Stimulated activated CD8-positive, alpha-beta memory T cell treated with anti-CD3 and anti-CD28 coated beads, Interleukin-12 subunit alpha, Interleukin-12 subunit beta, amount 100 ng/mL, for 4 hours (primary cell): ENCODE measurements around the gene GFPT2.

Experiments
- DNase-seq: peaks from one replicate; pipeline ENCODE4 v3.0.0-alpha.2; 2020; ENCODE audit warnings: low read depth

Gene GFPT2

DNA sequence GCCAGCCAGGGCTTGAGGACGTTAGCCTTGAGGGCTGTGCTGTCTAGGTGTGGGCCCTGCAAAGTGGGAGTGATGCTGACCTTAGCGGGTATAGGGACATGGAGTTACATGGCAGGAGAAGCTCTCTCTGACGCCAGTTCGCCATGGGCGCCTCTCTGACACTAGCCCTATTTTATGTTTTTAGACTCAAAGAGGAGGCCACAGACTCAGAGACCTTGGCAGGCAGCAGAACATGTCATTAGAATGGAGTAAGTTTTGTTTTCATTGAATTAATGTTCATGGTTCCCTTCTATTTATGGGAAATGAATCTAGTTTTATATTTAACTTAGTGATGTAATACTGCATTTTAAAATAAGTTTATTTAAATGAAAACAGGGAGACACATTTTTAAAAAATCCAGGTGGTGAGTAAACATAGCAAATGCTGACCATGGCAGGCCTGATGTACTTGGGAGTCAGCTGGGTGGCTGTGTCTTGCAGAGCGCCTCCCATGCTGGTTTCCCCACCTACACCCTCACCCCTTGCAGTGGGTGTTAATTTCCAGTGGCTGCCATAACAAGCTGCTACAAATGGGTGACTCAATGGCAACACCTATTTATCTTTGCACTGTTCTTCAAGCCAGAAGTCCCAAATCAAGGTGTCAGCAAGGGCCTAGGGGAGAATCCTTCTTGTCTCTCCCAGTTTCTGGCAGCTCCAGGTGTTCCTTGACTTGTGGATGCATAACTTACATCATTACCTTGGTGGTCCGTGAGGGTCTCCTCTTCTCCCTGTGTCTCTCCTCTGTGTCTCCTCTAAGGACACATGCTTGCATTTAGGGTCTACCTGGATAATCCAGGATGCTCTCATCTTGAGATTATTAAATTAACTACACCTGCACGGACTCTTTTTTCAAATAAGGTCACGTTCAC lies 25.6 kb upstream of the GFPT2 start:
- DNase-seq, result no peak

- DNase-seq, result no peak
Observed at GRCh38 chr5:180377556-180378197, 24.5 kb upstream of the GFPT2 start.

DNA sequence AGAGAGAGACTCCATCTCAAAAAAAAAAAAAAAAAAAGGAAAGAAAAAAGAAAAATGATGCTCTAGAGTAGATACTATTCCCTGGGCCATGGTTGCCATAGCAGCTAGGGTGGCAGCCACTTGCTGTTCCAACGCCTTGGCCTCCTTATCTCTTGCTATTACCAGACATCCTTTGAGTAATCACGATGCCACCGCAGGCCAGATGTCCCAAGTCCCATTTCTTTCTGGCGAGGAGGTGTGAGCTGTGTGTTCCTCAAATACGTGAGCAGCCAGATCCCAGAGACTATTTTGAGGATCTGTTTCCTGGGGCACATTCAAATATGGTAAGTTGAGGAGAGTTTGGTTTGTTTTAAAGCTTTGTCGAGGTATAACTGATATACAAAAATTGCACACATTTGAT lies 23.4 kb upstream of the GFPT2 start:
- no peak for DNase-seq

DNA sequence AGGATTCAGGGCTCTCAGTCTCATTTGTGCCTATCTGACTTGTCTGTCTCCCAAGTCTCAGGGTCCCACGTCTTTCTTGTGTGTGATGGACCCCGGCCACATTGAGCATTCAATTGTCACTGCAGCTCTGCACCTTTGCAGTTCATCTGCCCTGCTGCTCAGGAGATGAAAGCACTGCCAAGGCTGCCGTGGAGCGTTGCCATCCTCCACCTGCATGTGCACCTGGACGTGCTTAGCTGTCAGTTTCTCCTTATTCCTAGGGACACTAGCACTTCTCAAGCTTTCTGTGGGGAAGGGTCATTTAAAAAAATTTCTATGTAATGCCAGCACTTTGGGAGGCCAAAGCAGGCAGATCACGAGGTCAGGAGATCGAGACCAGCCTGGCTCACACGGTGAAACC lies 22.8 kb upstream of the GFPT2 start:
- DNase-seq, result no peak

DNA sequence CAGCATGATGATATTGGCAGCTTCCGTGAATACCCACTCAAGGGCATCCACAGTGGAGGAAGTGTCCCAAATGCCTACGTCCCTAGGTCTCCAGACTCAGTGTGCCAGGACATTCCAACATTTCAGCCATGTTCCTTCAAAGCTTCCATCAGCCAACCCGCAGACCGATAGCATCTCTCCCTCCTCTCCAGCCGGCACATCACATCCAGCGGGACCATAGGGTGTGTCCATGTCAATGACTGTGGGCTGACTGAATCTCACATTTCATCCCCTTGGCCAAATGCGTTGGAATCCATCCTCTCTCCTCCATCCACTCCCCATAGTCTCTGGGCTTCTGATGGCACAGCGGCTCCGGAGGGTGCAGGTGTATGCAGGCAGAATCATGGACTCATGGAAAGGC lies 22.2 kb upstream of the GFPT2 start:
- DNase-seq, result no peak

GRCh38 chr5:180373870-180374269 lies 20.7 kb upstream of the GFPT2 start:
- no peak for DNase-seq

- no peak for DNase-seq
Observed at GRCh38 chr5:180373454-180373853, 20.3 kb upstream of the GFPT2 start.

GRCh38 chr5:180371949-180372348 lies 18.8 kb upstream of the GFPT2 start:
- DNase-seq, result no peak

- DNase-seq, result no peak
Observed at GRCh38 chr5:180370861-180371641, 17.9 kb upstream of the GFPT2 start.

DNA sequence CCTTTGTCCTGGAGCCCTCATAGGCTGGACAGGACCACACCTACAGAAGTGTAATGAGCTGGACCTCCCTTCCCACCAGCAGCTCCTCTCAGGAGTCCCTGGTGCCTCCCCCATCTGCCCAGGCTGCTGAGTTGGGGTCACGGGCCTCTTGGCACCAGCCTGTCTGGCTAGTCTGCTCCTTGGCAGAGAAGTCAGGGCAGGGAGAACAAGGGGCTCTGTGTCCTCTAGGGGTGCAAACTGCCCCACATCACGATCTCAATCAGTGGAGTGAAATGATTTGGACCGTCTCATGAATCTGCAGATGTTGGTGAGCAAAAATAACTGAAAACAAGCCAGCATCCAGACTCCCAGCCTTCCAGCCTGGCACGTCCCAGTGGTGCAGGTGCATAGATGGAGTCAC lies 14.9 kb upstream of the GFPT2 start:
- DNase-seq, result no peak

- no peak for DNase-seq
Observed at GRCh38 chr5:180367300-180367699, 14.2 kb upstream of the GFPT2 start.

GRCh38 chr5:180366326-180366725 lies 13.2 kb upstream of the GFPT2 start:
- no peak for DNase-seq

DNA sequence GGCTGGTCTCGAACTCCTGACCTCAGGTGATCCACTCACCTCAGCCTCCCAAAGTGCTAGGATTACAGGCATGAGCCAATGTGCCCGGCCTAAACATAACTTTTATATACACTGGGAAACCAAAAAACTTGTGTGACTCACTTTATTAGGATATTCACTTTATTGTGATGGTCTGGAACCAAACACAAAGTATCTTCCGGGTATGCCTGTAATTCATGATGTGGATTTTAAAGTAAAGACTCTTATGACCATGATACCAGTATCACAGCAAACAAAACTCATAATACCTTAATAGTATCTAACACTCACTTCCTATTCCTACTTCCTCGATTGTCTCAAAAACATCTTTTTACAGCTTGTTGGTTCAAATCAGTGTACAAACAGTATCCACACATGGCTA lies 12.7 kb upstream of the GFPT2 start:
- no peak for DNase-seq

DNA sequence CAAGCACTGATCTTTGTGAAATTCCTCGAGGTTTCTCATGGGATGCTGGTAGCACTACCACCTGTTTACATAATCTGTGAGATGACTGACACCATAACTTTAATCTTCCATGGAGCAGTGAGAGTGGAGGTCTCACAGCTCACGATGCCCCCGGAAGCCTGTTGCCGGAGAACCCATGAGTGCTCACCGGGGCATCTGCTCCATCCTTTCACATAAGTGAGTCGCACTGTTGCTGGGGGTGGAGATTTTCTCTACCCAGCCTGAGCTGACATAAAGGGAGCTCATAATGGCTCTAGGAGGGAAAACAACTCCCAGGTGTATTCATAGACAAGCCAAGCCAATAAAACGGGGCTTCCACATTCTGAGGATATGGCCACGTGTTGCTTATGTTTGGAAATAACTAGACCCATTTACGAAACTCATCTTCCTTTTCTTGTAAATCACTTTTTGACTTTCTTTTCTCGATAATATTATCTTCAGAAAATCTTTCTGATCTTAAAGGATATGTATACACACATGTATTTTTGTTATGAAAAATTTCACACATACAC lies 11.2 kb upstream of the GFPT2 start:
- no peak for DNase-seq

GRCh38 chr5:180360078-180360957 lies 7.2 kb upstream of the GFPT2 start:
- DNase-seq, result no peak

- no peak for DNase-seq
Observed at GRCh38 chr5:180358694-180359093, 5.6 kb upstream of the GFPT2 start.

DNA sequence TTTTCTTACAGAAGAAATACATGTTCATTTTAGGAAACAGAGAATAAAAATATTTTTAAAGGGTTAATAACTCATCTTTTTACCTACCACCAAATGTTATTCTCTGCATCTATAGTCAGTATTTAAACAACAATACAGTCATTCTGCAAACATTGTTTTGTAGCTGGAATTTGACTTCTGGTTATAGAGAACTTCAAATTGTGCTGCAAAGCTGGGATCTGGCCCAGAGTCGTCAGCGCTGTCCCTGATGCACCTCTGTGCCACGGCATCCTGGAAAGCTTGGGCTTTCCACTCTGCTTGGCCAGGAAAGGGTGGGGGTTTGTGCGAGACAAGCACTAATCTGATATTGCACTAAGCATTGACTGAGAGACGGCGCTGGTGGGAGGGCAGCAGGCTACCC lies 5.0 kb upstream of the GFPT2 start:
- DNase-seq, result no peak

GRCh38 chr5:180354966-180355365 lies 1.8 kb upstream of the GFPT2 start:
- no peak for DNase-seq

DNA sequence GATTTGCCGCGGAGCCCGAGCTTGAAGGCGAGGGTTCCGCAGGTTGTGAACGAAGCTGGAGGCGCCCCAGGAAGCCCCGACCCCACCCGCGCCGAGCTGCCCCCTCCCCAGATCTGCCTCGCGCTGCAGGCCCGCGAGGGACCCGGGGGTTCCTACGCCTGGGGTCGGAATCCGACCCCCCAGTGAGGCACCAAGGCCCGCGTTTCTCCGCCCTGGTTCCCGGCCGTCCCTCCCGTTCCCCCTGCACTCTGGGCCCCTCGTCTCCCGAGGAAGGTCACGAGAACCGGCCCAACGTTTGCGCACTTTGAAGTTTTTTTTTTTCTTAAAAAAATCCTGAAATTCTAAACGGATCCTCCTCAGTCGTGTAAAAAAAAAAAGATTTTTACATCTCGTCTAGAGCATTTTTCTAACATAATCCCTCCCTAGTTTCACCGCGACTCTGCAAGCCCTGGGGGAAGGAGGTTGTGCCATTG lies 880 bp upstream of the GFPT2 start:
- no peak for DNase-seq

- no peak for DNase-seq
Observed at GRCh38 chr5:180352116-180353047, 754 bp downstream of the GFPT2 start.
